GM23338 (cell line): ENCODE data around the gene LPCAT3. TPM values are rescaled to one million over a fixed set of nuclear protein-coding genes. Genes with fewer than 3 reads are reported as not detected.

ENCODE experiments used
- ATAC-seq: fragments of 200-7000 bp; cut with Tn5 transposase; 3 replicates; pipeline ENCODE4 v1.9.1; 2020
- DNase-seq: peaks from one replicate; pipeline ENCODE4 v3.0.0-alpha.2; 2015; ENCODE audit warnings: low spot score
- H2AFZ ChIP-seq: fragments of 200-600 bp; sonication (generic); 2 replicates; pipeline ENCODE4 v1.8.0; 2016; ENCODE audit warnings: antibody characterized with exemption, mild to moderate bottlenecking, moderate library complexity
- H3F3A ChIP-seq: fragments of 200-600 bp; sonication (generic); replicated peaks from 2 replicates; pipeline ENCODE4 v1.8.0; 2017; ENCODE audit warnings: antibody characterized with exemption, mixed run types, low read depth
- H3K27ac ChIP-seq: fragments of 200-600 bp; sonication (generic); 2 replicates; pipeline ENCODE4 v1.6.1; 2016; ENCODE audit warnings: low read depth
- H3K27me3 ChIP-seq: fragments of 200-600 bp; sonication (generic); 2 replicates; pipeline ENCODE4 v1.8.0; 2016; ENCODE audit warnings: mild to moderate bottlenecking, mixed run types, moderate library complexity; ENCODE audit not compliant: insufficient read depth
- H3K36me3 ChIP-seq: fragments of 200-600 bp; sonication (generic); 2 replicates; pipeline ENCODE4 v1.8.0; 2016; ENCODE audit warnings: mild to moderate bottlenecking; ENCODE audit not compliant: insufficient read depth
- H3K4me1 ChIP-seq: fragments of 200-600 bp; sonication (generic); 2 replicates; pipeline ENCODE4 v1.8.0; 2016; ENCODE audit warnings: mild to moderate bottlenecking, moderate library complexity; ENCODE audit not compliant: insufficient read depth
- H3K4me2 ChIP-seq: fragments of 200-600 bp; sonication (generic); 2 replicates; pipeline ENCODE4 v1.7.1; 2017; ENCODE audit warnings: mixed run types
- H3K4me3 ChIP-seq: fragments of 200-600 bp; sonication (generic); 2 replicates; pipeline ENCODE4 v1.6.1; 2016; ENCODE audit warnings: mixed run types
- H3K79me2 ChIP-seq: fragments of 200-600 bp; sonication (generic); replicated peaks from 2 replicates; pipeline ENCODE4 v1.8.0; 2017; ENCODE audit warnings: mild to moderate bottlenecking; ENCODE audit not compliant: insufficient read depth
- H3K9me2 ChIP-seq: fragments of 200-600 bp; sonication (generic); 2 replicates; pipeline ENCODE4 v1.8.0; 2017; ENCODE audit not compliant: insufficient read depth
- H4K20me1 ChIP-seq: fragments of 200-600 bp; sonication (generic); replicated peaks from 2 replicates; pipeline ENCODE4 v1.8.0; 2017; ENCODE audit warnings: mild to moderate bottlenecking; ENCODE audit not compliant: insufficient read depth
- H3K27ac Mint-ChIP-seq: 2 replicates; pipeline ENCODE4 v1.8.0; 2020; ENCODE audit warnings: inconsistent platforms, mild to moderate bottlenecking, moderate library complexity, mixed read lengths
- H3K27me3 Mint-ChIP-seq: 3 replicates; pipeline ENCODE4 v1.8.0; 2022; ENCODE audit warnings: low read depth, mild to moderate bottlenecking, moderate library complexity, mixed read lengths, inconsistent platforms; ENCODE audit not compliant: insufficient read depth, poor library complexity
- H3K36me3 Mint-ChIP-seq: 3 replicates; pipeline ENCODE4 v1.8.0; 2021; ENCODE audit warnings: low read depth, mild to moderate bottlenecking, inconsistent platforms, moderate library complexity, mixed read lengths
- H3K4me1 Mint-ChIP-seq: 3 replicates; pipeline ENCODE4 v1.8.0; 2020; ENCODE audit warnings: mild to moderate bottlenecking, inconsistent platforms, mixed read lengths
- H3K4me3 Mint-ChIP-seq: 3 replicates; pipeline ENCODE4 v1.8.0; 2021; ENCODE audit warnings: moderate library complexity, mild to moderate bottlenecking, inconsistent platforms, mixed read lengths
- H3K9me3 Mint-ChIP-seq: 3 replicates; pipeline ENCODE4 v1.8.0; 2020; ENCODE audit warnings: moderate library complexity, mild to moderate bottlenecking, inconsistent platforms, mixed read lengths
- CREB1 ChIP-seq: fragments of 250-450 bp; sonication (Bioruptor Pico); IDR thresholded peaks from 2 replicates; pipeline ENCODE4 v1.5.0; 2020; ENCODE audit warnings: low read depth, mild to moderate bottlenecking, moderate library complexity
- ETS1 ChIP-seq: IDR thresholded peaks from 2 replicates; pipeline ENCODE4 v1.6.1; 2016; ENCODE audit warnings: antibody characterized with exemption
- EZH2 ChIP-seq: fragments of 200-600 bp; sonication (generic); IDR thresholded peaks from one replicate; pipeline ENCODE4 v1.8.0; 2017; ENCODE audit warnings: antibody characterized with exemption, mild to moderate bottlenecking, low read depth; ENCODE audit not compliant: unreplicated experiment
- EZH2phosphoT487 ChIP-seq: fragments of 200-600 bp; sonication (generic); IDR thresholded peaks from one replicate; pipeline ENCODE4 v1.8.1; 2018; ENCODE audit warnings: antibody characterized with exemption; ENCODE audit not compliant: unreplicated experiment
- JUNB ChIP-seq: IDR thresholded peaks from one replicate; pipeline ENCODE4 v1.6.1; 2016; ENCODE audit warnings: antibody characterized with exemption; ENCODE audit not compliant: unreplicated experiment
- NANOG ChIP-seq: IDR thresholded peaks from 2 replicates; pipeline ENCODE4 v1.6.1; 2016; ENCODE audit warnings: antibody characterized with exemption, borderline replicate concordance
- REST ChIP-seq: IDR thresholded peaks from one replicate; pipeline ENCODE4 v1.6.1; 2018; ENCODE audit warnings: antibody characterized with exemption; ENCODE audit not compliant: unreplicated experiment
- STAT1 ChIP-seq: IDR thresholded peaks from one replicate; pipeline ENCODE4 v1.6.1; 2016; ENCODE audit warnings: antibody characterized with exemption; ENCODE audit not compliant: unreplicated experiment
- ZNF331 ChIP-seq: fragments of 250-450 bp; sonication (Bioruptor Pico); IDR thresholded peaks from 2 replicates; pipeline ENCODE4 v1.5.0; 2020; ENCODE audit warnings: low read depth, mild to moderate bottlenecking, moderate library complexity
- ZNF462 ChIP-seq: fragments of 250-450 bp; sonication (Bioruptor Pico); IDR thresholded peaks from 2 replicates; pipeline ENCODE4 v1.5.0; 2020; ENCODE audit warnings: mild to moderate bottlenecking, moderate library complexity
- polyA plus RNA-seq: library from polyadenylated mRNA; unstranded; fragments of >200 nt; fragmentation: Nextera tagmentation; extraction: Ambion mirVana; gene quantifications from 2 replicates; pipeline ENCODE4 v1.2.1, GENCODE V29; 2016
- total RNA-seq: library from RNA; depleted of rRNA; stranded (reverse); fragments of >200 nt; shearing (Covaris generic); gene quantifications from 2 replicates; pipeline ENCODE4 v1.2.3, GENCODE V29; 2014

Gene LPCAT3
- total and polyA plus RNA-seq, 2 experiments from 2014 or later: 21.4 to 51.5 TPM

- TF ChIP-seq REST: no peak
- no peak for TF ChIP-seq JUNB
- TF ChIP-seq ZNF331 (CRISPR knock-in tag): no peak
- TF ChIP-seq CREB1 (CRISPR knock-in tag): no peak
- TF ChIP-seq EZH2phosphoT487: no peak
- no peak for TF ChIP-seq EZH2
- no peak for TF ChIP-seq NANOG
- no peak for TF ChIP-seq ETS1
These were observed 21.1 kb upstream of the LPCAT3 start (continued) for GRCh38 chr12:7039403-7039802.

- Histone ChIP-seq H3K4me1 (peaks cover 9% of the 10 kb centered on the region), H3K27me3 (no peaks in the 10 kb centered on the region), H3K4me3 (no peak overlapping the region), H4K20me1 (no peaks in the 10 kb centered on the region), H3F3A (no peaks in the 10 kb centered on the region), H3K27ac (no peak overlapping the region), H3K79me2 (no peaks in the 10 kb centered on the region), H2AFZ (peak overlapping the region; percentile 85; the same call in 1 of the 2 replicates), H3K36me3 (no peaks in the 10 kb centered on the region), H3K4me2 (no peak overlapping the region), H3K9me2 (no peaks in the 10 kb centered on the region; the same call in 1 of the 2 replicates)
- DNase-seq (no peak), ATAC-seq (no peak)
- Mint-ChIP-seq H3K4me1 (peaks cover 26% of the 10 kb centered on the region), H3K36me3 (no peaks in the 10 kb centered on the region; the same call in 2 of the 3 replicates), H3K27ac (no peak overlapping the region), H3K9me3 (no peaks in the 10 kb centered on the region; the same call in 2 of the 3 replicates), H3K27me3 (no peaks in the 10 kb centered on the region), H3K4me3 (no peak overlapping the region)
- TF ChIP-seq ZNF462 (CRISPR knock-in tag) (no peak), STAT1 (no peak), JUNB (no peak), REST (no peak), ZNF331 (CRISPR knock-in tag) (no peak)
These were observed 20.3 kb upstream of the LPCAT3 start for GRCh38 chr12:7038591-7038990.
